A172 (cell line): ENCODE data around the gene GNG10. TPM values are rescaled to one million over a fixed set of nuclear protein-coding genes. Genes with fewer than 3 reads are reported as not detected.
"Not testable (repeated sequence)": the region's sequence is repeated elsewhere in the genome, so short reads cannot be mapped to it uniquely, and the experiment has no call there.

Source experiments
- DNase-seq: peaks from one replicate; pipeline ENCODE4 v3.0.0-alpha.2; 2015; ENCODE audit warnings: low spot score
- total RNA-seq: library from RNA; depleted of rRNA; stranded (reverse); fragments of >200 nt; shearing (Covaris generic); gene quantifications from 2 replicates; pipeline ENCODE4 v1.2.3, GENCODE V29; 2014

GNG10 gene
- total RNA-seq, 1 experiment from 2014 or later, result 114 TPM

DNA sequence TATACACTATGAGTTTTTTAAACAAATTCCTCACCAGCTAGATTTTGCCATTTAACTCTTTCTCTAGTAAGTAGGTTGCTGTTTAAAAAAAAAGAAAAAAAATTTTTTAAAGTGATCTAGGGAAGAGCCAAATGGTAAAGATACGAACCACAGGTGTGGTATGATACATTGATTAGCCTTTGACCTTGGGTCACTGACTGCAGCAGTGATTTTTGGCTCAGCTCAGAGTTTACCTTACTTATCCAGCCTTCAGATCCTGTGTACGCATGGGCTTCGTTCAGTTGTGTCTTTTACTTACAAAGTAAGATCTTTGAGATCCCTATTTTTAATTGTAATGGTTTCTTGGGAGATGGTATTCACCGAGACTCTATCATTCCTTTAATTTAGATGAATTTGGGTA is 12.4 kb upstream of the GNG10 start:
- no peak for DNase-seq

- no peak for DNase-seq
Measured at GRCh38 chr9:111657051-111657450, 4.4 kb upstream of the GNG10 start.

- DNase-seq, result no peak
Measured at GRCh38 chr9:111658943-111659342, 2.5 kb upstream of the GNG10 start.

DNA sequence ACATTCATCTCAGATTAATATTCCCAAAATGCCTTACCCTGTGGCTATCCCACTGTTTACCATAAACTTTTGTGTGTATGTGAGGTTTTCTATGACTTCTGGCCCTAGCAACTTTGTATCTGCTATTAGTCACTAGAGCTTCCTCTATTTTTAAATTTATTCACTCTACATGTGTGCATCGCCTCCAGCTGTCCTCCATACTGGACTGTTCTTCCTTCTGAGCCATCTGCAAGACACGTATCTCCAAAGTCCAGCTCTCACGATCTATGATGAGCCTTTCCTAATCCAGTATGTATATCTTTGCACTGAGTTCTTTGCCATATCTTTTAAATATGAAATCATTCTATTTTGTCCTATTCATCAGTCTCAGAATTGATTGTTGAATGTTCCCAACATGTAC is 1.7 kb upstream of the GNG10 start:
- DNase-seq, result no peak

GRCh38 chr9:111661802-111662521 is 557 bp downstream of the GNG10 start:
- DNase-seq, result peak; percentile 11

GRCh38 chr9:111662576-111663300 is 1.3 kb downstream of the GNG10 start:
- no peak for DNase-seq

GRCh38 chr9:111663301-111663823 is 2.0 kb downstream of the GNG10 start:
- no peak for DNase-seq

- peak; percentile 32 for DNase-seq
Measured at GRCh38 chr9:111668026-111668573, 6.7 kb downstream of the GNG10 start.

DNA sequence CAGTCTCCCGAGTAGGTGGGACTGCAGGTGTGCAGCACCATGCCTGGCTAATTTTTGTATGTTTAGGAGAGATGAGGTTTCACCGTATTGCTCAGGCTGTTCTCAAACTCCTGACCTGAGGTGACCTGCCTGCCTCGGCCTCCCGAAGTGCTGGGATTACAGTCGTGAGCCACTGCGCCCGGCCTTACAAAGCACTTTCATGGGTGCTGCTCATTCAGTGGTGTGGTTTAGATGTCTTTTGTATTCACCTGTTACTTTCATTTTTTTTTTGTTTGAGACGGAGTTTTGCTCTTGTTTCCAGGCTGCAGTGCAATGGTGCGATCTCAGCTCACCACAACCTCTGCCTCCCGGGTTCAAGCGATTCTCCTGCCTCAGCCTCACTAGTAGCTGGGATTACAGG is 7.2 kb downstream of the GNG10 start:
- DNase-seq, result not testable (repeated sequence)

- DNase-seq, result no peak
Measured at GRCh38 chr9:111674319-111674718, 12.9 kb downstream of the GNG10 start.

- DNase-seq, result no peak
Measured at GRCh38 chr9:111676116-111676515, 14.7 kb downstream of the GNG10 start.

DNA sequence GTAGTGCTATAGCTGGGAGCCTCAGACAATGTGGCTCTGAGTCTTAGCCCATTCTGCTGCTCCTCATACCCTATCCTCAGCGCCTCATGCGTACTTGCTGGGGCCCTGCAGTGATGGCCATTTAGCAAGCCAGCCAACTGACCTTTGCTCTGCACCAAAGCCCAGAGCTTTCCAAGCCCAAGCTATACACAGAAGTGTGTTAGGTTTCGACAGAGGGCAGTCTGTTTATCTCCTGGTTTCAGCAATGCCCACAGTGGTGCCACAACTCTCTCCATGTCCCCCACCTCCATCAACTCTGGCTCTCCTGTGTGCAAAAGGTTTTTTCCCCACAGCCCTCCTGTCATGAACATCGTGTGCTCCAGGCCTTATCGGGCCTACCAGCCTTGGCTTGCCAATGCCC is 16.9 kb downstream of the GNG10 start:
- no peak for DNase-seq

- DNase-seq, result no peak
Measured at GRCh38 chr9:111679199-111679598, 17.8 kb downstream of the GNG10 start.

- DNase-seq, result no peak
Measured at GRCh38 chr9:111683392-111683791, 22.0 kb downstream of the GNG10 start.

GRCh38 chr9:111691672-111692329 is 30.4 kb downstream of the GNG10 start:
- peak; percentile 32 for DNase-seq

DNA sequence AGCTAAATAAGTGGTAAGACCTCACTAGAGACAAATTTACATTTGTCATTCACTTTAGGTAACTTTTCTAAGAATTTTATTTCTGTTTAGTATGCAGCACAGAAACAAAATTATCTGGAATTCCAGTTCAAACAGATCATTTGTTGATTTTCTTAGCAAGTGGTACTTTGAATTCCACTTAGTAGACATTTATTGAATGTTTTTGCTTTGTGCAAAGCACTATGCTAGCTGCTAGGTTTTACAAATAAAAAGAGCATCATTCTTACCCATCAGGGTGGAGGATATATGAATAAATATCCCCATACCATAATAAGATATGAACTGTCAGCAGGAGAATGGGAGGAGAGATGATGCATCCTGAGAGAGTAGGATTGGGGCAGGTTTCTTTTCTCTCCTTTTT is 35.4 kb downstream of the GNG10 start:
- no peak for DNase-seq

GRCh38 chr9:111700776-111701175 is 39.4 kb downstream of the GNG10 start:
- no peak for DNase-seq

DNA sequence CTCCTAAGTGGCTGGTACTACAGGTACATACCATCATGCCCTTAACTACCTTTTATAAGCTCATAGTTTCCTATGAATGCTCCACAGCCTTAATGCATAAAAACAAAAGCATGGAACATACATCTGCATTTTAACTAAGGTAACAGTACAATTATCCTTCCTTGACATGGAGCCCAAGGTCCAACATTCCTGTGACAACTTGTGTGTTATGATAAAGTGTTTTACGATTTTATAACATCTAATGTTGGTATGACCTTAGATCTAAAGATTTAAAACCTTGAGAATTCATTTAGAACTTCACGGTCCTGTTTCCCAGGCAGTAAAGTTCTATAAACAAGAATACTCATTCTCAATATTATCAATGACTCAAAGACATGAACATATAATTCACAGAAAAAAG is 43.1 kb downstream of the GNG10 start:
- DNase-seq, result no peak

- no peak for DNase-seq
Measured at GRCh38 chr9:111711548-111711947, 50.1 kb downstream of the GNG10 start.

DNA sequence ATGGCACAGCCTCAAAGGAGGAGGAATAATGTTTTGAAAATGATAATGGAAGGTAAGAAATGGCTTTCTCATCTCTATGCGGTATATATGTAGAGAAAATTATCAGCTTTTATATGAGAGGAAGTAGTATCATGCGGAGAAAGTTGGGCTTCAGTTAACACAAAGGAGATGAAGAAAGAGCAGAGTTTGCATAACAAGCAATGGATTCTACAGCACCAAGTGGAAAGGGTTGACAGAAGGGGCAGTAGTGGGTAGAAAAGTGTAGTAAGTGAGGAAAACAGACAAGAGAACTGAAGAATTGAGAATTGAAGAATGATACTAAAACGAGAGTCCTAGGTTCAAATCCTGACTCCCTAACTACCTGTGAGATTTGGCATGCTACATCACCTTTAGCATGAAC is 51.0 kb downstream of the GNG10 start:
- no peak for DNase-seq

DNA sequence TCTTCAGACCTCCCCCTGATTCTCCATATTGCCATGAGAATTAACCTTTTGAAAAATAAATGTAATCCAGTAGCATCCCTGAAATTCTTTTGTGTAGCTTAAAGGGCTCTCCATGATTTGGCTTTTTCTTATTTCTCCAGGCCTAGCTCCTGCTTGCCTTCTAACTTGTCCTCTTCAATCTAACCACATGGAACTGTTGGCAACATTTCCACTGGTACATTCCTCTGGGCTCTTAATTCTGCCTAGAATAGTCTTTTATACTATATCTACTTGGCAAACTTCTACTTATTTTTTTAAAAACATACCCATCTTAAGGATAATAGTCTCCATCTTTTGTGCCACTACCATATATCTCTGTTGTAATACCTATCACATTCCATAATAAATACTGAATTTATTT is 54.1 kb downstream of the GNG10 start:
- no peak for DNase-seq

DNA sequence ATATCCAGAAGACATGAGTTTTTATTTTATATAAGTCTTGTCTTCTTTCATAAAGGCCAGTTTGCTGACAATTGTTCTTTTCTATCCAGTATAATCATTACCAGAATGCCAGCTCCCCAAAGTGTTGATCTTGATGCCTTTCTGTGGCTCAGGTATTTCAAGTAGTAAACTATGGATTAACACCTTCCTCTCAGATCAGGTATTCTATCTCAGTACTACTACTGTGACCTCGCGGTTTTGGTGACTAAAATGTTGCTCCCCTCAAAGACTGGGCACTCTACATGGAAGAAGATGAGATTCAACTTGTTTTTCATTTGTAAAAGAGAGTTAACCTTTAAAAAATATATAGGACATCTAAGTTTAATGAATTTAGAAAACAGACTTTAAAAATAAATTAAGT is 58.1 kb downstream of the GNG10 start:
- no peak for DNase-seq
